Transverse colon (tissue), 4 donors: ENCODE results near the gene SMIM20. TPM values are rescaled to one million over a fixed set of nuclear protein-coding genes. Genes with fewer than 3 reads are reported as not detected.

Experiments
- DNase-seq: peaks from one replicate; pipeline ENCODE4 v3.0.0-alpha.2; 2019
- H3K27ac ChIP-seq, 4 donors: fragments of 200-600 bp; sonication (generic); 2 replicates each; pipeline ENCODE4 v1.5.1; 2016 to 2018; ENCODE audit warnings: inconsistent platforms in 4 of 4
- H3K27me3 ChIP-seq: fragments of 200-600 bp; sonication (generic); 2 replicates; pipeline ENCODE4 v1.5.1; 2017; ENCODE audit warnings: inconsistent platforms
- H3K36me3 ChIP-seq, 4 donors: fragments of 200-600 bp; sonication (generic); 2 replicates each; pipeline ENCODE4 v1.5.1; 2017 to 2019; ENCODE audit warnings: inconsistent platforms in 4 of 4
- H3K4me1 ChIP-seq, 4 donors: fragments of 200-600 bp; sonication (generic); 2 replicates each; pipeline ENCODE4 v1.5.1; 2017 to 2020; ENCODE audit warnings: inconsistent platforms in 4 of 4
- H3K4me3 ChIP-seq, 4 donors: fragments of 200-600 bp; sonication (generic); 1 replicate in 1 of 4; 2 replicates in 3 of 4; pipeline versions ENCODE4 v1.5.1 to v1.6.1; 2017 to 2019; ENCODE audit warnings: inconsistent platforms in 4 of 4
- H3K9me3 ChIP-seq, 2 donors: fragments of 200-600 bp; sonication (generic); 2 replicates each; pipeline ENCODE4 v1.5.1; 2017 to 2019; ENCODE audit warnings: inconsistent platforms in 2 of 2
- EP300 ChIP-seq: sonication (generic); formaldehyde crosslinking; IDR thresholded peaks from one replicate; pipeline ENCODE4 v1.6.1; 2017; ENCODE audit warnings: antibody characterized with exemption, low read depth
- POLR2A ChIP-seq: fragments of 450-650 bp; IDR thresholded peaks from one replicate; pipeline ENCODE4 v1.6.1; 2016; ENCODE audit warnings: antibody characterized with exemption, mild to moderate bottlenecking, moderate library complexity
- POLR2AphosphoS5 ChIP-seq, 3 donors: sonication (generic); formaldehyde crosslinking; IDR thresholded peaks; one replicate each; pipeline ENCODE4 v1.6.1; 2016; ENCODE audit warnings: antibody characterized with exemption in 3 of 3
- whole genome bisulfite sequencing, 2 donors: methylation state at CpG; one replicate each; pipeline ENCODE4 v1.1.5; 2018; ENCODE audit warnings: low coverage in 1 of 2; 5-methylcytosine and 5-hydroxymethylcytosine counted together
- in situ Hi-C, 4 donors: fragments of 200-750 bp; cut with MboI; loops; one replicate each; pipeline versions ENCODE4 v1.15.0 to v1.15.1; 2017; ENCODE audit warnings: low sequenced_read_pairs in 3 of 4, low pct_ligation_motif_present in 1 of 4, low pct_unique_long_range_greater_than_20kb in 1 of 4
- intact Hi-C: fragments of 100-400 bp; cut with DNase I; formaldehyde crosslinking; loops from one replicate; pipeline ENCODE4 v1.15.1; 2023; ENCODE audit warnings: low total_unique reads
- total RNA-seq, 4 donors: library from RNA; depleted of rRNA; stranded (reverse); fragments of >200 nt; gene quantifications; one replicate each; pipeline ENCODE4 v1.1.0, GENCODE V29; 2016
- TF ChIP-seq, protein P1 (sequence below), 5 experiments: fragments of 200-600 bp in 3 of 5; fragments of 450-650 bp in 2 of 5; sonication (generic) in 3 of 5; IDR thresholded peaks; 1 replicate in 2 of 5; 2 replicates in 3 of 5; pipeline ENCODE4 v1.5.1; 2016 to 2017; ENCODE audit warnings: antibody characterized with exemption in 5 of 5, inconsistent platforms in 3 of 5, mild to moderate bottlenecking in 2 of 5, moderate library complexity in 1 of 5

Gene SMIM20
- total RNA-seq, 4 donors from 2014 or later, result 1.8 to 46.8 (median 16.4) TPM

DNA sequence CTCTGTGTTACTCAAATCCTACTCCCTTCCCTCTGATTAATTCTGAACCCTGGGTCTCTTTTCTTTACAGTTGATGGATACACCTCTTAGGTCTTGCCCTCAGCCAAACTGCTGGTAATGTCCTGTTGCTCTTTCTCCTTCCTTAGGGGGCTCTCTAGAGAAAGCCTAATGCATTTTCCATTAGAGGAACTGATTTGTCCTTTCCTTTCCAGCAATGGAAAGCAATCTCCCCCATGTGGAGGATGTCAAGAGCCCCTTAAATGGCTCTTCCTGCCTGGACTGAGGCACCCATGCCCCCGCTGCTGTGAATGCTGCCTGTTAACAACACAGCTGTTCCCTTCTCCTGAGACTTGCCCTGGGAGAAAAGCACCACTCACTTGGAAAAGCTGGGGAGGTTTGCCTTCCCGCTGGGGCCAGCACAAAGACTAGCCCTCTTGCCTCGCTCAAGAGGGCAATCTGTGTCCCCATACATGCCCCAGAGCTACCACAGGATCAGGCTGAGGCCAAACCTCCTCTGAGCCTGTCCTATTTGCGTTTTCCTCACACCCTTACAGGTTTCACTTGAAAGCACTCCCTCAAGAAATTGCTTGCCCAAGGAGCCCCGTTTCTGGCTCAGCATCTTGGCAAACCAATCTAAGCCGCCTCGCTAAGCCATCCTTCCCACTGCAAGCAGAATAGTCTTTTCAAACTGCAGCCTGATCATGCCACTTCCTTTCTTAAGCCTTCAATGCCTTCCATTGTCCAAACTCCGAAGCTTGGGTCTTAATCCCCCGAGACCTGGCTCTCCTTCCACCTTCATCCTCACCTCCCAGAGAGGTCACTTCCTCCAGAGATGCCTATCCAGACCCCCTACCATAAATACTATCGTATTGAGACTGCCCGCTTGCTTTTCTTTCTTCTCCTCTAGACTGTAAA lies 23.2 kb upstream of the SMIM20 start:
- 82 to 87% methylated on average over 7 to 11 of the region's 11 CpGs for WGBS, 2 donors
- Histone ChIP-seq H3K27me3 (no peaks in the 10 kb centered on the region), H3K27ac (no peak overlapping the region), H3K36me3 (no peaks in the 10 kb centered on the region), H3K4me3 (no peak overlapping the region), H3K4me1 (no peaks in the 10 kb centered on the region), H3K9me3 (no peaks in the 10 kb centered on the region)
- intact Hi-C loops, result no loop called here
- in situ Hi-C loops, result no loop called here
- no peak for DNase-seq
- TF ChIP-seq POLR2AphosphoS5 (IDR thresholded peaks at IDR 0.05) (no peak), POLR2A (no peak), EP300 (no peak)
- TF ChIP-seq, protein P1, sequence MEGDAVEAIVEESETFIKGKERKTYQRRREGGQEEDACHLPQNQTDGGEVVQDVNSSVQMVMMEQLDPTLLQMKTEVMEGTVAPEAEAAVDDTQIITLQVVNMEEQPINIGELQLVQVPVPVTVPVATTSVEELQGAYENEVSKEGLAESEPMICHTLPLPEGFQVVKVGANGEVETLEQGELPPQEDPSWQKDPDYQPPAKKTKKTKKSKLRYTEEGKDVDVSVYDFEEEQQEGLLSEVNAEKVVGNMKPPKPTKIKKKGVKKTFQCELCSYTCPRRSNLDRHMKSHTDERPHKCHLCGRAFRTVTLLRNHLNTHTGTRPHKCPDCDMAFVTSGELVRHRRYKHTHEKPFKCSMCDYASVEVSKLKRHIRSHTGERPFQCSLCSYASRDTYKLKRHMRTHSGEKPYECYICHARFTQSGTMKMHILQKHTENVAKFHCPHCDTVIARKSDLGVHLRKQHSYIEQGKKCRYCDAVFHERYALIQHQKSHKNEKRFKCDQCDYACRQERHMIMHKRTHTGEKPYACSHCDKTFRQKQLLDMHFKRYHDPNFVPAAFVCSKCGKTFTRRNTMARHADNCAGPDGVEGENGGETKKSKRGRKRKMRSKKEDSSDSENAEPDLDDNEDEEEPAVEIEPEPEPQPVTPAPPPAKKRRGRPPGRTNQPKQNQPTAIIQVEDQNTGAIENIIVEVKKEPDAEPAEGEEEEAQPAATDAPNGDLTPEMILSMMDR (IDR thresholded peaks at IDR 0.05), result no peak

DNA sequence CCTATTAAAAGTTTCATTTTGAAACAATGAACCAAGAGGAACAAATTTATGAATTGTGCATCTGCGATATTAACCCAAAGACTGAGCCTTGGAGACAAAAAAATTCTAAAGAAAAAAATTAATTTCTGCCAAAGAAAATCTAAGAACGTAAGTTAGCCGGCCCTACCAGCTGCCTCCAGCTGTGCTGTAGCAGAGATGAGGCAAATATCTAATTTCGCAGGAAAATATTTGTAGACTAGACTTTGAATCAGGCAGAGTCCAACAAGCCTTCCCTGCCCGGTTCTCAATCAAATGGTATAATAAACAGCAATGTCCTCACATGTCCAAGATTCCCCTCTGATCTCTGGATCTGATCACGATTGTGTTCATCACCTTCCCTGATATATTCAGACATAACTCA lies 21.2 kb upstream of the SMIM20 start:
- in situ Hi-C loops (no loop called here), intact Hi-C loops (no loop called here)
- no peak for DNase-seq
- Histone ChIP-seq H3K36me3 (no peaks in the 10 kb centered on the region), H3K27me3 (no peaks in the 10 kb centered on the region), H3K9me3 (no peaks in the 10 kb centered on the region), H3K27ac (no peak overlapping the region), H3K4me1 (no peaks in the 10 kb centered on the region), H3K4me3 (no peak overlapping the region)
- 77 to 83% methylated on average over 2 to 6 of the region's 6 CpGs for WGBS, 2 donors
- TF ChIP-seq, protein P1 (IDR thresholded peaks at IDR 0.05), result no peak
- no peak for TF ChIP-seq POLR2A
- TF ChIP-seq EP300, result no peak
- no peak for TF ChIP-seq POLR2AphosphoS5 (IDR thresholded peaks at IDR 0.05)

- intact Hi-C loops, result no loop called here
- 83 to 100% methylated on average over 1 to 5 of the region's 5 CpGs for WGBS, 2 donors
- no peak for DNase-seq
These were observed 17.1 kb upstream of the SMIM20 start for GRCh38 chr4:25896776-25897539.

GRCh38 chr4:25900310-25900709 lies 13.7 kb upstream of the SMIM20 start:
- Histone ChIP-seq H3K4me3 (no peak overlapping the region), H3K9me3 (no peaks in the 10 kb centered on the region), H3K4me1 (no peaks in the 10 kb centered on the region), H3K27ac (no peak overlapping the region), H3K27me3 (no peaks in the 10 kb centered on the region), H3K36me3 (no peaks in the 10 kb centered on the region)
- intact Hi-C loops, result no loop called here
- in situ Hi-C loops, result no loop called here
- DNase-seq, result no peak
- no peak for TF ChIP-seq EP300
- TF ChIP-seq, protein P1 (IDR thresholded peaks at IDR 0.05), result no peak
- WGBS, 2 donors, result 83 to 88% methylated on average over 1 of the region's 1 CpG

More at GRCh38 chr4:25896776-25897539, 17.1 kb upstream of the SMIM20 start:
- Histone ChIP-seq H3K4me1 (no peaks in the 10 kb centered on the region), H3K9me3 (no peaks in the 10 kb centered on the region), H3K4me3 (no peak overlapping the region), H3K36me3 (no peaks in the 10 kb centered on the region), H3K27me3 (no peaks in the 10 kb centered on the region), H3K27ac (no peak overlapping the region)
- in situ Hi-C loops, result no loop called here
- TF ChIP-seq, protein P1 (IDR thresholded peaks at IDR 0.05), result no peak
- TF ChIP-seq POLR2AphosphoS5 (IDR thresholded peaks at IDR 0.05), result no peak
- no peak for TF ChIP-seq POLR2A
- no peak for TF ChIP-seq EP300
